Calu3 (cell line): Measurements from ENCODE around the gene CYB561D2. TPM values are rescaled to one million over a fixed set of nuclear protein-coding genes. Genes with fewer than 3 reads are reported as not detected.

Experiments used
- BruUV-seq: library from RNA; stranded (reverse); fragments of 400-500 nt; replicated peaks from 2 replicates; lab custom pipeline; 2021; lab: Mats Ljungman, UMichigan
- CTCF ChIA-PET: fragments of 300-600 bp; sonication (Branson Sonifier 250); formaldehyde crosslinking; loops from one replicate; lab custom pipeline; 2022; ENCODE audit warnings: antibody characterized with exemption; lab: Charles Lee
- DNase-seq: peaks from one replicate; pipeline ENCODE4 v3.0.0; 2022
- H3K27ac Mint-ChIP-seq: one replicate; pipeline ENCODE4 v1.8.0; 2022; ENCODE audit warnings: mixed read lengths; ENCODE audit not compliant: unreplicated experiment
- H3K27me3 Mint-ChIP-seq: one replicate; pipeline ENCODE4 v1.8.0; 2022; ENCODE audit warnings: mixed read lengths; ENCODE audit not compliant: unreplicated experiment
- H3K36me3 Mint-ChIP-seq: one replicate; pipeline ENCODE4 v1.8.0; 2022; ENCODE audit warnings: mild to moderate bottlenecking, moderate library complexity, mixed read lengths; ENCODE audit not compliant: insufficient read depth, unreplicated experiment
- H3K4me1 Mint-ChIP-seq: one replicate; pipeline ENCODE4 v1.8.0; 2022; ENCODE audit warnings: mild to moderate bottlenecking, low read depth, mixed read lengths; ENCODE audit not compliant: unreplicated experiment
- H3K4me3 Mint-ChIP-seq: one replicate; pipeline ENCODE4 v1.8.0; 2022; ENCODE audit warnings: mild to moderate bottlenecking, low read depth, moderate library complexity, mixed read lengths; ENCODE audit not compliant: unreplicated experiment
- H3K9me3 Mint-ChIP-seq: one replicate; pipeline ENCODE4 v1.8.0; 2022; ENCODE audit warnings: low read depth, mixed read lengths; ENCODE audit not compliant: unreplicated experiment
- CTCF ChIP-seq: fragments of 200-600 bp; IDR thresholded peaks from one replicate; pipeline ENCODE4 v1.8.0; 2022; ENCODE audit warnings: antibody characterized with exemption; ENCODE audit not compliant: unreplicated experiment
- intact Hi-C: fragments of 100-400 bp; cut with micrococcal nuclease; formaldehyde crosslinking; loops from one replicate; pipeline ENCODE4 v1.10.0; 2022; ENCODE audit not compliant: unreplicated experiment
- total RNA-seq: library from RNA; stranded (reverse); gene quantifications from 2 replicates; pipeline ENCODE4 v1.2.3, GENCODE V29; 2022

Gene CYB561D2
- total RNA-seq, 1 experiment from 2014 or later = 19.4 TPM

GRCh38 chr3:50352781-50353180, 2.1 kb downstream of the CYB561D2 start:
- no peak for TF ChIP-seq CTCF
- intact Hi-C loops = no loop called here
- CTCF ChIA-PET = interaction anchor here (0.7 to 1.6 kb wide), 4 partner anchors 11 to 124 kb away, joined by 3 to 5 read pairs (median 4); no protein-coding TSS in a partner anchor
- BruUV-seq = no TSS peak
- Mint-ChIP-seq H3K4me3 (no peak overlapping the region), H3K4me1 (peaks cover 10% of the 10 kb centered on the region), H3K27ac (no peak overlapping the region), H3K36me3 (peaks cover 24% of the 10 kb centered on the region), H3K9me3 (no peaks in the 10 kb centered on the region), H3K27me3 (no peaks in the 10 kb centered on the region)
- no peak for DNase-seq

GRCh38 chr3:50353245-50354004, 2.8 kb downstream of the CYB561D2 start:
- Mint-ChIP-seq H3K27me3 (no peaks in the 10 kb centered on the region), H3K9me3 (no peaks in the 10 kb centered on the region), H3K36me3 (peaks cover 31% of the 10 kb centered on the region), H3K27ac (no peak overlapping the region), H3K4me1 (peaks cover 16% of the 10 kb centered on the region), H3K4me3 (no peak overlapping the region)
- TF ChIP-seq CTCF = no peak
- DNase-seq = no peak
- intact Hi-C loops = no loop called here
- no TSS peak for BruUV-seq
- CTCF ChIA-PET = interaction anchor here (0.7 to 1.6 kb wide), 3 partner anchors 10 to 115 kb away, joined by 4 to 5 read pairs (median 4); no protein-coding TSS in a partner anchor

- intact Hi-C loops = no loop called here
- H3K4me3 Mint-ChIP-seq = no peak overlapping the region
- no peaks in the 10 kb centered on the region for H3K27me3 Mint-ChIP-seq
- no TSS peak for BruUV-seq
- H3K36me3 Mint-ChIP-seq = peaks cover 39% of the 10 kb centered on the region
- H3K4me1 Mint-ChIP-seq = peaks cover 19% of the 10 kb centered on the region
- DNase-seq = no peak
- no peak for TF ChIP-seq CTCF
- CTCF ChIA-PET = no interaction called here
- H3K9me3 Mint-ChIP-seq = no peaks in the 10 kb centered on the region
- no peak overlapping the region for H3K27ac Mint-ChIP-seq
Measured at GRCh38 chr3:50354186-50354764, 3.6 kb downstream of the CYB561D2 start.

- Mint-ChIP-seq H3K27ac (no peak overlapping the region), H3K9me3 (no peaks in the 10 kb centered on the region), H3K4me3 (no peak overlapping the region), H3K36me3 (peaks cover 43% of the 10 kb centered on the region), H3K4me1 (peaks cover 17% of the 10 kb centered on the region), H3K27me3 (no peaks in the 10 kb centered on the region)
- no peak for TF ChIP-seq CTCF
- CTCF ChIA-PET = no interaction called here
- intact Hi-C loops = no loop called here
- no TSS peak for BruUV-seq
- DNase-seq = no peak
Measured at GRCh38 chr3:50354850-50355249, 4.2 kb downstream of the CYB561D2 start.
